ENCODE data around the gene LAMA3.

LAMA3 gene

DNA sequence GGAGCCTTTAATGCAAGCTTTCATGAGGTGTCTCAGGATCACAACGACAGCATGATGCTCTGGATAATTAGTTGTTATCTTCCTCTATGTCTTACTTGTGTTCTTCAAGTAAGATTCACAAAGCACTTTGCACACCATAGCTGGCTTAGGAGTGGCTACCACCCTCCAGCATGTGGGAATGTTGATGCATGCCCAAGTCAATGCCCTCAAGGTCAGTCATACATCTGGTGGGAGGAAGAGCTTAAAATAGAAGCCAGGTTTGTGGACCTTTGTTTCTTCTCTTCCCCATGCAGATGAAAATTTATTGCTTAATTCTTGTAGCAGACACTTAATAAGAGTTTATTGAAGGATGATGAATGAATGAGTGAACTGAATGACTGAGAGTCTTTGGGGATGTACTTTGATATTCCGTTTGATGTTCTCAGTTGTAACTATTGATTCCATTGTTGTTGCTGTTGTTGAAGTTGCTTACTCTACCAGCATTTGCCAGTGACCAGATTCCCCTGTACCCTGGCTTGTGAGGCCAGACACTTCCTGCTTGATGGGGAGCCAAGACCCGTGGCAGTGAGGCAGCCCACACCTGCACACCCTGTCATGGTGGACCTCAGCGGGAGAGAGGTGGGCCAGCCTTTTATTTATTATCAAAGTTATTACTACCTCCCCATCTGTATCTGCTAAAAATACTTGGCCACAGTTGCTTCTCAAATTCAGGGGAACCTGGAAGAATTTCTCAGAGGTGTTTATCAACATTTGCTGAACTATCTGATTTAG lies 137.8 kb downstream of the LAMA3 start:
- no peak overlapping the region for H3K14ac ChIP-seq (ENCODE audit: low read length)
- H2BK5ac ChIP-seq (ENCODE audit: low read length) = no peak overlapping the region
- H2BK120ac ChIP-seq (ENCODE audit: low read depth, low read length) = no peak overlapping the region
- no peak overlapping the region for H3K4me3 ChIP-seq (ENCODE audit: low read length in 2 of 2)
- no peak overlapping the region for H3K4ac ChIP-seq (ENCODE audit: low read length)
- H3K79me1 ChIP-seq (ENCODE audit: low read depth, low read length) = no peaks in the 10 kb centered on the region
- no peak overlapping the region for H3K9ac ChIP-seq (ENCODE audit: low read depth, low read length, poor library complexity)
- H3K36me3 ChIP-seq (replicated peaks in 1 of 2; ENCODE audit: control insufficient read depth in 2 of 2, insufficient read depth in 2 of 2, low read length in 2 of 2) = no peaks in the 10 kb centered on the region
- no CpG with 5 or more reads among the region's 4 CpGs for WGBS, 2 donors (ENCODE audit: extremely low coverage in 2 of 2, insufficient read length in 2 of 2, insufficient replicate concordance in 1 of 2)
- no peak overlapping the region for H2AK5ac ChIP-seq (ENCODE audit: low read depth, low read length)
- H4K8ac ChIP-seq (ENCODE audit: low read depth, low read length) = no peak overlapping the region
- H3K27me3 ChIP-seq (ENCODE audit: control insufficient read depth in 3 of 3, insufficient read depth in 3 of 3, low read depth in 1 of 3, low read length in 3 of 3) = peaks cover 0 to 9% (median 0%) of the 10 kb centered on the region in 3 experiments
- H3K18ac ChIP-seq (ENCODE audit: low read length) = no peak overlapping the region
- no peak for DNase-seq (ENCODE audit: low spot score)
- no peak overlapping the region for H3K4me2 ChIP-seq (ENCODE audit: insufficient read depth, low read length, poor library complexity, severe bottlenecking)
- no peak overlapping the region for H2BK12ac ChIP-seq (ENCODE audit: low read length)
- H2BK15ac ChIP-seq (ENCODE audit: low read length) = no peak overlapping the region
- peaks cover 0 to 3% of the 10 kb centered on the region in 2 donors for H3K4me1 ChIP-seq (ENCODE audit: control insufficient read depth in 2 of 2, insufficient read depth in 1 of 2, low read depth in 1 of 2, low read length in 2 of 2)
- H3K27ac ChIP-seq (replicated peaks; ENCODE audit: low read length) = no peak overlapping the region
- H3K9me3 ChIP-seq (replicated peaks in 1 of 2; ENCODE audit: control insufficient read depth in 2 of 2, insufficient read depth in 1 of 2, low read depth in 1 of 2, low read length in 2 of 2) = no peaks in the 10 kb centered on the region
- H2AFZ ChIP-seq (ENCODE audit: low read length) = no peak overlapping the region
- H4K91ac ChIP-seq (ENCODE audit: low read depth, low read length, poor library complexity) = no peak overlapping the region
- no peak overlapping the region for H3K23ac ChIP-seq (ENCODE audit: low read depth, low read length, poor library complexity)

DNA sequence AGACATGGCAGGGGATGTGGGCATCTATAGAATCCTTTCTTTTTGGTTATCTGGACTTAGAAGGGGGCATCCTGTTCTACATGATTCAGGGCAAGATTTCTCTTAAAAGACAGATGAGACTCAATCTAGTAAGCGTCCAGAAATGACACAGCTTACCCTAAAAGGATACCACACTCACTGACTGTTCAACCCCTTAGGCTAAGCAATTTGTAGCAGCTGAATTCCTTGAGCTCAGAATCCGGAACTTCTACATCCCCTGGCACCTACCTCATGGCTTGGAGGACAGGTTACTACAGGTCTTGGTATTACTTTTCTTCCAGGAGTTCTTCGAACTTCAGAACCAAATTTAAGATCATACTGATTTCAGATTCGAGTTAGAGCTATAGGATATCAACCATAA lies 138.4 kb downstream of the LAMA3 start:
- WGBS, 2 donors (ENCODE audit: extremely low coverage in 2 of 2, insufficient read length in 2 of 2, insufficient replicate concordance in 1 of 2) = no CpG with 5 or more reads among the region's 4 CpGs
- Histone ChIP-seq H2BK120ac (ENCODE audit: low read depth, low read length) (no peak overlapping the region), H4K91ac (ENCODE audit: low read depth, low read length, poor library complexity) (no peak overlapping the region), H3K23ac (ENCODE audit: low read depth, low read length, poor library complexity) (no peak overlapping the region), H3K4me2 (ENCODE audit: insufficient read depth, low read length, poor library complexity, severe bottlenecking) (no peak overlapping the region), H2BK15ac (ENCODE audit: low read length) (no peak overlapping the region), H2BK12ac (ENCODE audit: low read length) (no peak overlapping the region), H3K14ac (ENCODE audit: low read length) (no peak overlapping the region), H3K4ac (ENCODE audit: low read length) (no peak overlapping the region), H3K27me3 (ENCODE audit: control insufficient read depth in 3 of 3, insufficient read depth in 3 of 3, low read depth in 1 of 3, low read length in 3 of 3) (peaks cover 0 to 16% (median 0%) of the 10 kb centered on the region in 3 experiments), H3K4me3 (ENCODE audit: low read length in 2 of 2) (no peak overlapping the region), H2AFZ (ENCODE audit: low read length) (no peak overlapping the region), H3K9me3 (replicated peaks in 1 of 2; ENCODE audit: control insufficient read depth in 2 of 2, insufficient read depth in 1 of 2, low read depth in 1 of 2, low read length in 2 of 2) (no peaks in the 10 kb centered on the region), H3K79me1 (ENCODE audit: low read depth, low read length) (no peaks in the 10 kb centered on the region), H3K9ac (ENCODE audit: low read depth, low read length, poor library complexity) (no peak overlapping the region), H3K36me3 (replicated peaks in 1 of 2; ENCODE audit: control insufficient read depth in 2 of 2, insufficient read depth in 2 of 2, low read length in 2 of 2) (no peaks in the 10 kb centered on the region), H4K8ac (ENCODE audit: low read depth, low read length) (no peak overlapping the region), H3K18ac (ENCODE audit: low read length) (no peak overlapping the region), H2AK5ac (ENCODE audit: low read depth, low read length) (no peak overlapping the region), H3K4me1 (ENCODE audit: control insufficient read depth in 2 of 2, insufficient read depth in 1 of 2, low read depth in 1 of 2, low read length in 2 of 2) (peaks cover 0 to 3% of the 10 kb centered on the region in 2 donors), H2BK5ac (ENCODE audit: low read length) (no peak overlapping the region), H3K27ac (replicated peaks; ENCODE audit: low read length) (no peak overlapping the region)
- no peak for DNase-seq (ENCODE audit: low spot score)

DNA sequence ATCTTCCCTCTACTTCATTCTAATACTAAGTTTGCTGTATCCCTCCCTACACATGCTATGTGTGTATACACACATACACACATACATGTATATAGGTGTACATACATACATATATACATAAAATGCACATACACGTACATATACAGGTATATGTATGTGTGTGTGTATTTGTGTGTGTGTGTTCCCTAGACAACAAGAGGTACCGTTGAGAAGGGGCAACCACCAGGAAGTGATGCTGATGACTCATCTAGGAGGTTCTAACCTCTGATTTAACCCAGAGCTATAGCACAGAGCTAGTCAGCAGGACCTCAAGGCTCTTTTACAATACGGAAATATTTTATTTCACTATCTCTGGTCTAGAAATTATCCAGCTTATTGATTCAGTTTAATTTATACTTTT lies 139.2 kb downstream of the LAMA3 start:
- Histone ChIP-seq H3K4me3 (ENCODE audit: low read length in 2 of 2) (no peak overlapping the region), H2BK5ac (ENCODE audit: low read length) (no peak overlapping the region), H3K27ac (replicated peaks; ENCODE audit: low read length) (no peak overlapping the region), H3K14ac (ENCODE audit: low read length) (no peak overlapping the region), H3K4ac (ENCODE audit: low read length) (no peak overlapping the region), H3K36me3 (replicated peaks in 1 of 2; ENCODE audit: control insufficient read depth in 2 of 2, insufficient read depth in 2 of 2, low read length in 2 of 2) (no peaks in the 10 kb centered on the region), H4K8ac (ENCODE audit: low read depth, low read length) (no peak overlapping the region), H3K79me1 (ENCODE audit: low read depth, low read length) (no peaks in the 10 kb centered on the region), H3K4me2 (ENCODE audit: insufficient read depth, low read length, poor library complexity, severe bottlenecking) (no peak overlapping the region), H3K23ac (ENCODE audit: low read depth, low read length, poor library complexity) (no peak overlapping the region), H3K9me3 (replicated peaks in 1 of 2; ENCODE audit: control insufficient read depth in 2 of 2, insufficient read depth in 1 of 2, low read depth in 1 of 2, low read length in 2 of 2) (no peaks in the 10 kb centered on the region), H4K91ac (ENCODE audit: low read depth, low read length, poor library complexity) (no peak overlapping the region), H3K27me3 (ENCODE audit: control insufficient read depth in 3 of 3, insufficient read depth in 3 of 3, low read depth in 1 of 3, low read length in 3 of 3) (peaks cover 0 to 16% (median 0%) of the 10 kb centered on the region in 3 experiments), H3K18ac (ENCODE audit: low read length) (no peak overlapping the region), H2BK12ac (ENCODE audit: low read length) (no peak overlapping the region), H3K4me1 (ENCODE audit: control insufficient read depth in 2 of 2, insufficient read depth in 1 of 2, low read depth in 1 of 2, low read length in 2 of 2) (peaks cover 0 to 3% of the 10 kb centered on the region in 2 donors), H2AK5ac (ENCODE audit: low read depth, low read length) (no peak overlapping the region), H2BK120ac (ENCODE audit: low read depth, low read length) (no peak overlapping the region), H3K9ac (ENCODE audit: low read depth, low read length, poor library complexity) (no peak overlapping the region), H2AFZ (ENCODE audit: low read length) (no peak overlapping the region), H2BK15ac (ENCODE audit: low read length) (no peak overlapping the region)
- no peak for DNase-seq (ENCODE audit: low spot score)
- WGBS, 2 donors (ENCODE audit: extremely low coverage in 2 of 2, insufficient read length in 2 of 2, insufficient replicate concordance in 1 of 2) = no CpG with 5 or more reads among the region's 3 CpGs

DNA sequence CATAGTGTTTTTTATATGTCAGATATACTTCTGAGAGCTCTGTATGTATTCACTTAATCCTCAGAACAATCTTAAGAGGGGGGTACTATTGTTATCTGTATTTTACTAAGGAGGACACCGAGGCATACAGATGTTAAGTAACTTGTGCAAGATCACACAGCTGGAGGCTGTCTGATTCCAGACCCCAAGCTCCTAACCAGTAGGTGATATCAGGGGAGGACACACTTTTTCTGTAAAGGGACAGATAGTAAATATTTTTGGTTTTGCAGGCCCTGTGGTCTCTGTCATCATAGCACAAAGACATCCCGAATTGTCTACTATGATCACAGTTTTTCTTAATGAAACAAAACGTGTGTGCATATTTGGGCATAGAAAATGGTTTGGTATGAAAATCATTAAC lies 143.7 kb downstream of the LAMA3 start:
- no CpG with 5 or more reads among the region's 3 CpGs for WGBS, 2 donors (ENCODE audit: extremely low coverage in 2 of 2, insufficient read length in 2 of 2, insufficient replicate concordance in 1 of 2)
- no peak overlapping the region for H2BK12ac ChIP-seq (ENCODE audit: low read length)
- H2BK120ac ChIP-seq (ENCODE audit: low read depth, low read length) = no peak overlapping the region
- H3K4ac ChIP-seq (ENCODE audit: low read length) = no peak overlapping the region
- no peak for DNase-seq (ENCODE audit: low spot score)
- H2AFZ ChIP-seq (ENCODE audit: low read length) = no peak overlapping the region
- H3K14ac ChIP-seq (ENCODE audit: low read length) = no peak overlapping the region
- no peak overlapping the region for H3K9ac ChIP-seq (ENCODE audit: low read depth, low read length, poor library complexity)
- no peak overlapping the region for H4K91ac ChIP-seq (ENCODE audit: low read depth, low read length, poor library complexity)
- H2BK5ac ChIP-seq (ENCODE audit: low read length) = no peak overlapping the region
- H3K36me3 ChIP-seq (replicated peaks in 1 of 2; ENCODE audit: control insufficient read depth in 2 of 2, insufficient read depth in 2 of 2, low read length in 2 of 2) = no peaks in the 10 kb centered on the region
- no peak overlapping the region for H3K4me2 ChIP-seq (ENCODE audit: insufficient read depth, low read length, poor library complexity, severe bottlenecking)
- no peak overlapping the region for H2BK15ac ChIP-seq (ENCODE audit: low read length)
- no peak overlapping the region for H3K4me3 ChIP-seq (ENCODE audit: low read length in 2 of 2)
- H3K23ac ChIP-seq (ENCODE audit: low read depth, low read length, poor library complexity) = no peak overlapping the region
- no peak overlapping the region for H4K8ac ChIP-seq (ENCODE audit: low read depth, low read length)
- H2AK5ac ChIP-seq (ENCODE audit: low read depth, low read length) = no peak overlapping the region
- no peak overlapping the region for H3K18ac ChIP-seq (ENCODE audit: low read length)
- H3K27me3 ChIP-seq (ENCODE audit: control insufficient read depth in 3 of 3, insufficient read depth in 3 of 3, low read depth in 1 of 3, low read length in 3 of 3) = peaks cover 0 to 20% (median 0%) of the 10 kb centered on the region in 3 experiments
- no peaks in the 10 kb centered on the region for H3K79me1 ChIP-seq (ENCODE audit: low read depth, low read length)
- H3K27ac ChIP-seq (replicated peaks; ENCODE audit: low read length) = no peak overlapping the region
- no peaks in the 10 kb centered on the region for H3K9me3 ChIP-seq (replicated peaks in 1 of 2; ENCODE audit: control insufficient read depth in 2 of 2, insufficient read depth in 1 of 2, low read depth in 1 of 2, low read length in 2 of 2)
- H3K4me1 ChIP-seq (ENCODE audit: control insufficient read depth in 2 of 2, insufficient read depth in 1 of 2, low read depth in 1 of 2, low read length in 2 of 2) = no peaks in the 10 kb centered on the region

Data from neuronal stem cell (in vitro differentiated cells).